ENCODE data around the gene MAST4.

The MAST4 gene

DNA sequence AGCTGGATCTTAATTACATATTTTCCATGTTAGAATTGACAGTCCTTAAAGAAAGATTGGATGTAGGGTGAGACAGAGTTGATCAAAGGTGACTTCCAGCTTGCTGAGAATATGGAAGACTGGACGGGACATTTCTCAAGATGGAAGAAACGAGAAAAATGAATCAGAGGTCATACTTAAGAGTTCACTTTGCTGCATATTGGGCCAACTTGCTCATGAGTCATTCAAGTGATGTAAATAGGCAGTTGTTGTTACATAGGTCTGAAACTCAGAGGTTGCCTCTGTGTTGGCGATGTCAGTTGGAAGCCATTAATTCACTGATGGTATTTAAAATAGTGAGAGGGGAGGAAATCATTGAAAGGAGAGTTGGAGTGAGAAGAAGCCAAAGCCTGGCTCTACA is 467.6 kb downstream of the MAST4 start:
- TF ChIP-seq GABPA (IDR thresholded peaks at IDR 0.05; ENCODE audit: low read depth) (no peak), SPI1 (IDR thresholded peaks at IDR 0.05; ENCODE audit: borderline replicate concordance, low read depth) (no peak), POLR2AphosphoS5 (IDR thresholded peaks at IDR 0.05; ENCODE audit: low read depth) (no peak)
- TF ChIP-seq, protein P1, sequence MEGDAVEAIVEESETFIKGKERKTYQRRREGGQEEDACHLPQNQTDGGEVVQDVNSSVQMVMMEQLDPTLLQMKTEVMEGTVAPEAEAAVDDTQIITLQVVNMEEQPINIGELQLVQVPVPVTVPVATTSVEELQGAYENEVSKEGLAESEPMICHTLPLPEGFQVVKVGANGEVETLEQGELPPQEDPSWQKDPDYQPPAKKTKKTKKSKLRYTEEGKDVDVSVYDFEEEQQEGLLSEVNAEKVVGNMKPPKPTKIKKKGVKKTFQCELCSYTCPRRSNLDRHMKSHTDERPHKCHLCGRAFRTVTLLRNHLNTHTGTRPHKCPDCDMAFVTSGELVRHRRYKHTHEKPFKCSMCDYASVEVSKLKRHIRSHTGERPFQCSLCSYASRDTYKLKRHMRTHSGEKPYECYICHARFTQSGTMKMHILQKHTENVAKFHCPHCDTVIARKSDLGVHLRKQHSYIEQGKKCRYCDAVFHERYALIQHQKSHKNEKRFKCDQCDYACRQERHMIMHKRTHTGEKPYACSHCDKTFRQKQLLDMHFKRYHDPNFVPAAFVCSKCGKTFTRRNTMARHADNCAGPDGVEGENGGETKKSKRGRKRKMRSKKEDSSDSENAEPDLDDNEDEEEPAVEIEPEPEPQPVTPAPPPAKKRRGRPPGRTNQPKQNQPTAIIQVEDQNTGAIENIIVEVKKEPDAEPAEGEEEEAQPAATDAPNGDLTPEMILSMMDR (IDR thresholded peaks at IDR 0.05; ENCODE audit: insufficient read depth, low read length) = no peak
- TF ChIP-seq, protein P2, sequence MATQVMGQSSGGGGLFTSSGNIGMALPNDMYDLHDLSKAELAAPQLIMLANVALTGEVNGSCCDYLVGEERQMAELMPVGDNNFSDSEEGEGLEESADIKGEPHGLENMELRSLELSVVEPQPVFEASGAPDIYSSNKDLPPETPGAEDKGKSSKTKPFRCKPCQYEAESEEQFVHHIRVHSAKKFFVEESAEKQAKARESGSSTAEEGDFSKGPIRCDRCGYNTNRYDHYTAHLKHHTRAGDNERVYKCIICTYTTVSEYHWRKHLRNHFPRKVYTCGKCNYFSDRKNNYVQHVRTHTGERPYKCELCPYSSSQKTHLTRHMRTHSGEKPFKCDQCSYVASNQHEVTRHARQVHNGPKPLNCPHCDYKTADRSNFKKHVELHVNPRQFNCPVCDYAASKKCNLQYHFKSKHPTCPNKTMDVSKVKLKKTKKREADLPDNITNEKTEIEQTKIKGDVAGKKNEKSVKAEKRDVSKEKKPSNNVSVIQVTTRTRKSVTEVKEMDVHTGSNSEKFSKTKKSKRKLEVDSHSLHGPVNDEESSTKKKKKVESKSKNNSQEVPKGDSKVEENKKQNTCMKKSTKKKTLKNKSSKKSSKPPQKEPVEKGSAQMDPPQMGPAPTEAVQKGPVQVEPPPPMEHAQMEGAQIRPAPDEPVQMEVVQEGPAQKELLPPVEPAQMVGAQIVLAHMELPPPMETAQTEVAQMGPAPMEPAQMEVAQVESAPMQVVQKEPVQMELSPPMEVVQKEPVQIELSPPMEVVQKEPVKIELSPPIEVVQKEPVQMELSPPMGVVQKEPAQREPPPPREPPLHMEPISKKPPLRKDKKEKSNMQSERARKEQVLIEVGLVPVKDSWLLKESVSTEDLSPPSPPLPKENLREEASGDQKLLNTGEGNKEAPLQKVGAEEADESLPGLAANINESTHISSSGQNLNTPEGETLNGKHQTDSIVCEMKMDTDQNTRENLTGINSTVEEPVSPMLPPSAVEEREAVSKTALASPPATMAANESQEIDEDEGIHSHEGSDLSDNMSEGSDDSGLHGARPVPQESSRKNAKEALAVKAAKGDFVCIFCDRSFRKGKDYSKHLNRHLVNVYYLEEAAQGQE (IDR thresholded peaks at IDR 0.05; ENCODE audit: insufficient replicate concordance, low read depth) = no peak
- H3K27me3 ChIP-seq (ENCODE audit: insufficient read depth, poor library complexity, severe bottlenecking) = no peaks in the 10 kb centered on the region
- no peak overlapping the region for H3K4me3 ChIP-seq (replicated peaks; ENCODE audit: insufficient read depth, low read length)
- H3K27ac ChIP-seq (replicated peaks) = no peak overlapping the region
- no peak for DNase-seq (ENCODE audit: low read depth in 1 of 2, low spot score in 1 of 2)

DNA sequence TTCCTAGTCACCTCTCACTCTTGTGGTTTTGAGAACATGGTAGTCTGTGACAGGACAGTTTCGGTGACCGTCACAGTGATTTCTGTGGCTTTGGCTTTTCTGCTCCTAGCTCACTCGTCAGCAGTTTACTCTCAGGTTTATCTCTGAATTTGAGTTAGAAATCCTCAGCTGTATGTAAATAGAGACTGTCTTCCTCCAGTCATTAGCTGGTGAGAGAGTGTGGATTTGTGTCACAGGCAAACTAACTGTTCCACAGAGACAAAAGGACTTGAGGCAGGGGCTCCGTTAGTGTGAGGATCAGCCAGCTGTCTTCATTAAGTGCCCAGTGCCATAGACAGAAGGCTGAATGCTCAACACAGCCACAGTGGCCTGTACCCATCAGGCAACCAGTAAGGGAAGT is 469.0 kb downstream of the MAST4 start:
- Histone ChIP-seq H3K4me3 (replicated peaks; ENCODE audit: insufficient read depth, low read length) (no peak overlapping the region), H3K27ac (replicated peaks) (no peak overlapping the region), H3K27me3 (ENCODE audit: insufficient read depth, poor library complexity, severe bottlenecking) (no peaks in the 10 kb centered on the region)
- TF ChIP-seq SPI1 (IDR thresholded peaks at IDR 0.05; ENCODE audit: borderline replicate concordance, low read depth) (no peak), POLR2AphosphoS5 (IDR thresholded peaks at IDR 0.05; ENCODE audit: low read depth) (no peak), GABPA (IDR thresholded peaks at IDR 0.05; ENCODE audit: low read depth) (no peak)
- TF ChIP-seq, protein P2 (IDR thresholded peaks at IDR 0.05; ENCODE audit: insufficient replicate concordance, low read depth) = no peak
- TF ChIP-seq, protein P1 (IDR thresholded peaks at IDR 0.05; ENCODE audit: insufficient read depth, low read length) = no peak
- DNase-seq (ENCODE audit: low read depth in 1 of 2, low spot score in 1 of 2) = no peak

DNA sequence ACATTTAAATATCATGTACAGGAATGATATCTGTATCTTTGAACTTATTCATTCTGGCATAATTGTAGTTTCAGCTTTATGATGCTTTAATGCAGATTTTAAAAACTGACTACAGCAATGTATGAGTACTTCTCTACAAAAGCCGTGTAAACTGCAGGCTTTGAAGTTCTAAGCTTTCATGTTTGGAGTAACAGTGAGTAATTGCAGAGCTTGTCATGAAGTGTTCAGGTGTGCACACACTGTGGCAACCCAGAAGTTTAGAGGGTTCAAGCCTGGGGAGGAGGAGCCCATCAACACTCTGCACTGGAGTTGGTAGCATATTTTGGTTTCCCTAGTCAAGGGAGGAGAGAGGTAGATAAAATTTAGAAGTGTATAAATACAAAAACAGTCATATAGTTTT is 469.5 kb downstream of the MAST4 start:
- H3K27me3 ChIP-seq (ENCODE audit: insufficient read depth, poor library complexity, severe bottlenecking) = no peaks in the 10 kb centered on the region
- no peak overlapping the region for H3K27ac ChIP-seq (replicated peaks)
- TF ChIP-seq SPI1 (IDR thresholded peaks at IDR 0.05; ENCODE audit: borderline replicate concordance, low read depth) (no peak), GABPA (IDR thresholded peaks at IDR 0.05; ENCODE audit: low read depth) (no peak), POLR2AphosphoS5 (IDR thresholded peaks at IDR 0.05; ENCODE audit: low read depth) (no peak)
- TF ChIP-seq, protein P2 (IDR thresholded peaks at IDR 0.05; ENCODE audit: insufficient replicate concordance, low read depth) = no peak
- TF ChIP-seq, protein P1 (IDR thresholded peaks at IDR 0.05; ENCODE audit: insufficient read depth, low read length) = no peak
- DNase-seq (ENCODE audit: low read depth in 1 of 2, low spot score in 1 of 2) = no peak
- no peak overlapping the region for H3K4me3 ChIP-seq (replicated peaks; ENCODE audit: insufficient read depth, low read length)
